Measurements from ENCODE around the gene SHOC1.
"Not testable (repeated sequence)": the region's sequence is repeated elsewhere in the genome, so short reads cannot be mapped to it uniquely, and the experiment has no call there.

The SHOC1 gene

DNA sequence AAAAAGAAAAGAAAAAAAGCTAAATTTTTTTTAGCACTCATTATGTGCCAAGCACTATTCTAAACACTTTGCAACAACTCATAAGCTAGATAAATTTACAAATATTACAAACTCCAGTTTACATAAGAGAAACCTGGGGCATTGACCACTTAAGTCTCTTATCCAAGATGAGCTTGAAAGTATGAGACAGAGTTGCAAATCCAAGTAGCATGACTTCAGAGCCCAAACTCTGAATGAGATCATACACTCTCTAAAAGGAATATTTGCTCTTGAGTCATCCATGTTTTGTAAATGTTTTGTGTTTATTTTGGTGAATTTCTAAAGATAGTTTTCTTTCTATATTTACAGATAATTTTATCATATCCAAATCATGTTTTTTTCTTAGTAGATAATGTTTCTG is 4.0 kb upstream of the SHOC1 start:
- TF ChIP-seq, protein P1, sequence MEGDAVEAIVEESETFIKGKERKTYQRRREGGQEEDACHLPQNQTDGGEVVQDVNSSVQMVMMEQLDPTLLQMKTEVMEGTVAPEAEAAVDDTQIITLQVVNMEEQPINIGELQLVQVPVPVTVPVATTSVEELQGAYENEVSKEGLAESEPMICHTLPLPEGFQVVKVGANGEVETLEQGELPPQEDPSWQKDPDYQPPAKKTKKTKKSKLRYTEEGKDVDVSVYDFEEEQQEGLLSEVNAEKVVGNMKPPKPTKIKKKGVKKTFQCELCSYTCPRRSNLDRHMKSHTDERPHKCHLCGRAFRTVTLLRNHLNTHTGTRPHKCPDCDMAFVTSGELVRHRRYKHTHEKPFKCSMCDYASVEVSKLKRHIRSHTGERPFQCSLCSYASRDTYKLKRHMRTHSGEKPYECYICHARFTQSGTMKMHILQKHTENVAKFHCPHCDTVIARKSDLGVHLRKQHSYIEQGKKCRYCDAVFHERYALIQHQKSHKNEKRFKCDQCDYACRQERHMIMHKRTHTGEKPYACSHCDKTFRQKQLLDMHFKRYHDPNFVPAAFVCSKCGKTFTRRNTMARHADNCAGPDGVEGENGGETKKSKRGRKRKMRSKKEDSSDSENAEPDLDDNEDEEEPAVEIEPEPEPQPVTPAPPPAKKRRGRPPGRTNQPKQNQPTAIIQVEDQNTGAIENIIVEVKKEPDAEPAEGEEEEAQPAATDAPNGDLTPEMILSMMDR (IDR thresholded peaks at IDR 0.05; ENCODE audit: low read length, missing control alignments): no peak
- peak; percentile 64 for DNase-seq (ENCODE audit: low read depth)
- no peak overlapping the region for H3K4me3 ChIP-seq (replicated peaks; ENCODE audit: low read depth, low read length)

DNA sequence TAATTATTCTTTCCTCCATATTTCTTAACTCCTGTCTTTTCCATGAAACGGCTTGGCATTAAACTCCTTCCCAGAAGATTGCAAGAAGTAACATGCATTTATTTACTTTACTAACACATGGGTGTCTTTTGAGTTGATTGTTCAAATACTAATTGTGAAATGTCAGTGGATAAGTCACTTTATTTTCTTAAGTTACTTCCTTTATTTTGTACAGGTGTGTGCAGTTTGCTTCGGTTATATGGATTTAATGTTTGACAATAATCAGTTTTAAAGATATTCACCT is 761 bp upstream of the SHOC1 start:
- TF ChIP-seq, protein P1 (IDR thresholded peaks at IDR 0.05; ENCODE audit: low read length, missing control alignments): no peak
- DNase-seq (ENCODE audit: low read depth): no peak
- H3K4me3 ChIP-seq (replicated peaks; ENCODE audit: low read depth, low read length): no peak overlapping the region

DNA sequence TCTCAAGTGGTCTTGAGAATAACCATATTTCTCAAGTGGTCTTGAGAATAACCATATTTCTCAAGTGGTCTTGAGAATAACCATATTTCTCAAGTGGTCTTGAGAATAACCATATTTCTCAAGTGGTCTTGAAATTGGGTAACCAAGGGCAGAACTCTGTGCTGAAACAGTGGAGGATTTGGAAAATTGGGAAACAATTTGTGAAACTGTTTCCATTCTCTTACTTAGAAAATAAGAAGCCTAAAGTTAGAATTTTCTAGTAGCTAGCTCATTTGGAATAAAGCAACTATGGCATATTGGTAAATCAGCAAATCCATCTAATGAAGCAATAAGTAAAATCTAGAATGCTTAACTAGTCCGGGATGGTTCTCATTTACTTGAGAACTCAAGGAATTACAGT is 2.9 kb downstream of the SHOC1 start:
- DNase-seq (ENCODE audit: low read depth); H3K4me3 ChIP-seq (replicated peaks; ENCODE audit: low read depth, low read length): not testable (repeated sequence)

DNA sequence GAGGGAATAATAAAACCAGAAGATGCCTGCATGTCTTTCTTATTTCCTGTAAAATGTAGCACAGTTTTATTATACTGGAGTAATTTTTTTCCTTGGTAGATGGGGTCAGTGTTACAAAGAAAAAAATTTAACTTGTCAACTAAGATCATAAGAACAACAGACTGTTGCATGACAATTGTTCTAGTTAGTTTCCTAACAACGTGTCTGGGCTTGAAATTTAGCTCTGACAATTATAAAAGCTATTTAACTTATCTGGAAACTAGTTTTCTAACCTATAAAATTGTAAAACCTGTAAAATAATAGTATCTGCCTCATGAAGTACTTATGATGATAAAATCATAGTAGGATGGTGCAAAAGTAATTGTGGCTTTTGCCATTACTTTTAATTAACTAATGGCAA is 4.9 kb downstream of the SHOC1 start:
- H3K4me3 ChIP-seq (replicated peaks; ENCODE audit: low read depth, low read length): no peak overlapping the region
- DNase-seq (ENCODE audit: low read depth): no peak
- TF ChIP-seq, protein P1 (IDR thresholded peaks at IDR 0.05; ENCODE audit: low read length, missing control alignments): no peak

DNA sequence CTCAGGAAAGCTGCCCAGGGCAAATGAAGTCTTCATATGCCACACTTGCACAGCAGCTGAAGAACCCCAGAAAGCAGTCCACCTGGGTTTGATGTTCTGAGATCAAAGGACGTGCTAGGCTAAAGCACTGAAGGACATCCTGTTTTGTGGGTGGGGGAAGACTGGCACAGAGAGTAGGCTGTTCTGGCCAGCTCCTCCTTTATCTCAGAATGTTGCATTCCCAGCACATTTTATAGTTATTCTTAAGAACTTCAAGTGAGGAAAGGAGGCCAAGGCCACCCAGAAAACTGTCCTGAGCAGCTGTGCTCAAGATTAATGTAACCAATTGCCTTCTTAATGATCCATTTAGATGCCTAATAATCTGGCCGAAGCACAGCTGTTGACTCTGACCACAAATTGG is 10.9 kb downstream of the SHOC1 start:
- DNase-seq (ENCODE audit: low read depth): no peak
- no peak overlapping the region for H3K4me3 ChIP-seq (replicated peaks; ENCODE audit: low read depth, low read length)
- TF ChIP-seq, protein P1 (IDR thresholded peaks at IDR 0.05; ENCODE audit: low read length, missing control alignments): no peak

DNA sequence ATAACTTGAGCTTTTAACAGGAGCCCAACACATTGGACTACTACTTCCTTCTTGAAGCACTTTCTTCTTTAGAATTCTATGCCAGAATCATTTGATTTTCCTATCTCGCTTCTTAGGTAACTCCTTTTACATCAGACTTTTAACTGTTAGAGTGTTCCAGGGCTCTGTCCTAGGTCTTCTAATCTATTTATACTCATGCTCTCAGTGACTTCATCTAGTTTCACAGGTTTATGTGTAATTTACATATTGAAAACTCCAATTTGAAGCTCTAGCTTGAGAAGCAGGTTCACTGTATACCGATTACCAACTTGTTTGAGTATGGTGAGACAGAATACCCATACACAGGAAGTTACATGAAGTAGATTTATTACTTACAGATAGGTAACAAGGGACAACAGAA is 11.3 kb downstream of the SHOC1 start:
- TF ChIP-seq, protein P1 (IDR thresholded peaks at IDR 0.05; ENCODE audit: low read length, missing control alignments): no peak
- no peak for DNase-seq (ENCODE audit: low read depth)
- H3K4me3 ChIP-seq (replicated peaks; ENCODE audit: low read depth, low read length): no peak overlapping the region

DNA sequence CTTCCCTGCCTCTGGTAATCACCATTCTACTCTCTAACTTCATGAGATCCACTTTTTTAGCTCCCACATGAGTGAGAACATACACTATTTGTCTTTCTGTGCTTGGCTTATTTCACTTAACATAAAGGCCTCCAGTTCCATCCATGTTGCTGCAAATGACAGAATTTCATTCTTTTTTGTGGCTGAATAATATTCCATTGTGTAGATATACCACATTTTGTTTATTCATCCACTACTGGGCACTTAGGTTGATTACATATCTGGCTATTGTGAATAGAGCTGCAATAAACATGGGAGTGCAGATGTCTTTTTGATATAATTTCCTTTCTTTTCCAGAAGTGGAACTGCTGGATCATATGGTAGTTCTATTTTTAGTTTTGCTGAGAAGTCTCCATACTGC is 28.7 kb downstream of the SHOC1 start:
- no peak for DNase-seq (ENCODE audit: low read depth)
- H3K4me3 ChIP-seq (replicated peaks; ENCODE audit: low read depth, low read length): no peak overlapping the region
- TF ChIP-seq, protein P1 (IDR thresholded peaks at IDR 0.05; ENCODE audit: low read length, missing control alignments): no peak

DNA sequence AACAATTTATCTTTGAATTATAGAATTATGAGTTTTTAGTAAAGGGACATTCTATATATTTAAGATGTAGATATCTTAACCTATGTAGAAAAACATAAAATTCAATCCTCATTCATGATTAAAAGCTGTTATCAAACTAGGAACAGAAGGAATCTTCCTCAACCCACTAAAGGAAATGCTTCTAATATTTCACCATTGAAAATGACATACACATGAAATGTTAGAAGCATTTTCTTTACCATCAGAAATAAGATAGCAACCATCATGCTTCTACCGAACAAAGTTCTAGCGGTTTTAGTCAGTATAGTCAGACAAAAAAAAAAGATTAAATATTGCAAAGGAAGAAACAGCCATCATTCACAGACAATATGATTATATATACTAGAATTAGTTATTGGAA is 32.2 kb downstream of the SHOC1 start:
- H3K4me3 ChIP-seq (replicated peaks; ENCODE audit: low read depth, low read length): no peak overlapping the region
- DNase-seq (ENCODE audit: low read depth): peak; percentile 55
- TF ChIP-seq, protein P1 (IDR thresholded peaks at IDR 0.05; ENCODE audit: low read length, missing control alignments): no peak
